Measurements from ENCODE around the gene CAPN3. TPM values are rescaled to one million over a fixed set of nuclear protein-coding genes. Genes with fewer than 3 reads are reported as not detected.

Gene CAPN3
- total RNA-seq, 1 donor from 2014 or later, result 12.3 TPM

GRCh38 chr15:42359985-42360384 lies 684 bp downstream of the CAPN3 start:
- Mint-ChIP-seq H3K9me3 (no peaks in the 10 kb centered on the region), H3K27me3 (no peaks in the 10 kb centered on the region), H3K4me3 (no peak overlapping the region), H3K36me3 (no peaks in the 10 kb centered on the region), H3K4me1 (ENCODE audit: unreplicated experiment) (no peaks in the 10 kb centered on the region), H3K27ac (no peak overlapping the region)
- no peak for DNase-seq (ENCODE audit: extremely low spot score, unreplicated experiment)
- TF ChIP-seq, protein P1, sequence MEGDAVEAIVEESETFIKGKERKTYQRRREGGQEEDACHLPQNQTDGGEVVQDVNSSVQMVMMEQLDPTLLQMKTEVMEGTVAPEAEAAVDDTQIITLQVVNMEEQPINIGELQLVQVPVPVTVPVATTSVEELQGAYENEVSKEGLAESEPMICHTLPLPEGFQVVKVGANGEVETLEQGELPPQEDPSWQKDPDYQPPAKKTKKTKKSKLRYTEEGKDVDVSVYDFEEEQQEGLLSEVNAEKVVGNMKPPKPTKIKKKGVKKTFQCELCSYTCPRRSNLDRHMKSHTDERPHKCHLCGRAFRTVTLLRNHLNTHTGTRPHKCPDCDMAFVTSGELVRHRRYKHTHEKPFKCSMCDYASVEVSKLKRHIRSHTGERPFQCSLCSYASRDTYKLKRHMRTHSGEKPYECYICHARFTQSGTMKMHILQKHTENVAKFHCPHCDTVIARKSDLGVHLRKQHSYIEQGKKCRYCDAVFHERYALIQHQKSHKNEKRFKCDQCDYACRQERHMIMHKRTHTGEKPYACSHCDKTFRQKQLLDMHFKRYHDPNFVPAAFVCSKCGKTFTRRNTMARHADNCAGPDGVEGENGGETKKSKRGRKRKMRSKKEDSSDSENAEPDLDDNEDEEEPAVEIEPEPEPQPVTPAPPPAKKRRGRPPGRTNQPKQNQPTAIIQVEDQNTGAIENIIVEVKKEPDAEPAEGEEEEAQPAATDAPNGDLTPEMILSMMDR (conservative IDR thresholded peaks at IDR 0.05), result no peak

DNA sequence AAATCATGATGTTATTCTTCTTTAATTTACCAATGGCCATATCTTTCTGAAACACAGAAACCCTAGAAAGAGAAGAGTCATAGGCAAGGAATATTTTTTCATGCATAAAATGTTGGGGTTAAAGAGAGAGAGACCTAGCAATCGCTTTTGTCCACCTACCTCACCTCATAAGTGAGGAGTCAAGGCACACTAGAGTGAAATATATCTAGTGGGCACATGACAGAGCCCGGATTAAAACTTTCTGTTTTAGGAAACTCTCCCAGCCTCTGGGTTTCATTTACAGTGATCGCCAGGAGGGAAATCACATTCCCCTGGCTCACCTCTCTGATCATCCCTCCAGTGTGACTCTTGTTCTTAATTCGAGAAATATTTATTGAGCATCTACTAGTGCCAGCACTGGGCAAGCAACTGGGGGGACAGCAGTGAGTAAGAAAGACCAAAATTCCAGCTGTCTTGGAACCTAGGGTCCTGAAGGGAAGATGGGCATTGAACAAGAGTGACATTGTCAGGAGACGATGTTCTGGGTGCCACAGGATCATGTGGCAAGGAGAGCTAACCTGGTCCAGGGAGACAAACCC lies 1.3 kb downstream of the CAPN3 start:
- Mint-ChIP-seq H3K9me3 (no peaks in the 10 kb centered on the region), H3K4me1 (ENCODE audit: unreplicated experiment) (no peaks in the 10 kb centered on the region), H3K4me3 (no peak overlapping the region), H3K27ac (no peak overlapping the region), H3K27me3 (no peaks in the 10 kb centered on the region), H3K36me3 (no peaks in the 10 kb centered on the region)
- DNase-seq (ENCODE audit: extremely low spot score, unreplicated experiment), result no peak
- TF ChIP-seq, protein P1 (conservative IDR thresholded peaks at IDR 0.05), result no peak

DNA sequence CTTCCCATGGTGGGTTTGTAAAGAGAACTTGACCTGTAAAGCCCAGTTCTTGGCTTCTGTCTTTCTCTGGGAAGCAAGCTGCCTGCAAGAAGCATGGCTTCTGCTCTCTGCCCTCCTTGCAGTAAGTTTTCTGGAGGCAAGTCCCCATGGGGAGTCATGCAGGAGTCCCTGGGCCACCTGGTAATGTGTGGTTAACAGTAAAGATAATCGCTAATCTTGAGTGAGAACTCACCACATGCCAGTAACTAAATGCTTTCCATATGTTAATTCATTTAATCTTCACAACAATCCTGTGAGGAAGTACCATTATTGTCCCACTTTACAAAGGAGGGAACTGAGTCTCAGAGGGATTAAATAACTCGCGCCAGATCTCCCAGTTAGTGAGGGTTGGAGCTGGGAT lies 4.2 kb downstream of the CAPN3 start:
- Mint-ChIP-seq H3K4me1 (ENCODE audit: unreplicated experiment) (no peaks in the 10 kb centered on the region), H3K36me3 (no peaks in the 10 kb centered on the region), H3K4me3 (no peak overlapping the region), H3K27me3 (no peaks in the 10 kb centered on the region), H3K9me3 (no peaks in the 10 kb centered on the region), H3K27ac (no peak overlapping the region)
- no peak for DNase-seq (ENCODE audit: extremely low spot score, unreplicated experiment)
- TF ChIP-seq, protein P1 (conservative IDR thresholded peaks at IDR 0.05), result no peak

- Mint-ChIP-seq H3K27ac (no peak overlapping the region), H3K9me3 (no peaks in the 10 kb centered on the region), H3K4me3 (no peak overlapping the region), H3K36me3 (no peaks in the 10 kb centered on the region), H3K27me3 (no peaks in the 10 kb centered on the region), H3K4me1 (ENCODE audit: unreplicated experiment) (no peaks in the 10 kb centered on the region)
- TF ChIP-seq, protein P1 (conservative IDR thresholded peaks at IDR 0.05), result no peak
- no peak for DNase-seq (ENCODE audit: extremely low spot score, unreplicated experiment)
Measured at GRCh38 chr15:42363942-42364341, 4.6 kb downstream of the CAPN3 start.

GRCh38 chr15:42364529-42364928 lies 5.2 kb downstream of the CAPN3 start:
- TF ChIP-seq, protein P1 (conservative IDR thresholded peaks at IDR 0.05), result no peak
- no peaks in the 10 kb centered on the region for H3K9me3 Mint-ChIP-seq
- no peak overlapping the region for H3K27ac Mint-ChIP-seq
- DNase-seq (ENCODE audit: extremely low spot score, unreplicated experiment), result no peak
- H3K36me3 Mint-ChIP-seq, result no peaks in the 10 kb centered on the region
- H3K4me3 Mint-ChIP-seq, result no peak overlapping the region
- H3K4me1 Mint-ChIP-seq (ENCODE audit: unreplicated experiment), result no peaks in the 10 kb centered on the region
- H3K27me3 Mint-ChIP-seq, result no peaks in the 10 kb centered on the region
